Measurements from ENCODE around the gene SAMD14. TPM values are rescaled to one million over a fixed set of nuclear protein-coding genes. Genes with fewer than 3 reads are reported as not detected.
"Not testable (repeated sequence)": the region's sequence is repeated elsewhere in the genome, so short reads cannot be mapped to it uniquely, and the experiment has no call there.

The SAMD14 gene
- total RNA-seq, 1 donor from 2014 or later: 21.5 TPM

DNA sequence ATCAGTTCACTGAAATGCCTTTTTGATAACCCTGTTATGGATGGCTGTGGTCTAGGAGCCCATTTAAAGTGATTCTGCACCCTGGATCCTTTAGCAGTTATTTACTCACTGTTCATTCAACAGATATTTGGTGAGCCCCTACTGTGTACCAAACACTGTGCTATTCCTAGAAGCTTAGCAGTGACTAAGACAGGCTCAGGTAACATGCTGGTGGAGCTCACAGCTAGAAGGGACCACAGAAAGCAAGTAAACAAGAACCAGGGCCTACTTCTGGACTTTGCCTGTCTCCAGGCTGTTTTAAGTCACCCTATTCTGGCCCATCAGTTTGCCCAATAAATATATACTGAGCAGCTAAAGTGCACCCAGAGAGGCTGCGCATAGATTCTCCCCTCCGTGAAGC lies 63.0 kb downstream of the SAMD14 start:
- intact Hi-C loops (cut with DNase I): no loop called here
- no peak overlapping the region for H3K27ac ChIP-seq
- peaks cover 54% of the 10 kb centered on the region for H3K36me3 ChIP-seq

GRCh38 chr17:50065056-50065455 lies 64.9 kb downstream of the SAMD14 start:
- no peak overlapping the region for H3K4me3 ChIP-seq
- no peak for TF ChIP-seq CTCF (IDR thresholded peaks at IDR 0.05)
- H3K4me1 ChIP-seq: peaks cover 54% of the 10 kb centered on the region
- H3K36me3 ChIP-seq: peaks cover 35% of the 10 kb centered on the region
- ATAC-seq (no peak), DNase-seq (no peak)
- H3K9me3 ChIP-seq: no peaks in the 10 kb centered on the region
- intact Hi-C loops (cut with DNase I): no loop called here
- no peaks in the 10 kb centered on the region for H3K27me3 ChIP-seq
- H3K27ac ChIP-seq: peak overlapping the region; percentile 85

More for the DNA sequence above, 63.0 kb downstream of the SAMD14 start:
- DNase-seq (no peak), ATAC-seq (no peak)
- H3K4me3 ChIP-seq: no peak overlapping the region
- no peaks in the 10 kb centered on the region for H3K9me3 ChIP-seq
- no peaks in the 10 kb centered on the region for H3K27me3 ChIP-seq
- peaks cover 35% of the 10 kb centered on the region for H3K4me1 ChIP-seq
- no peak for TF ChIP-seq CTCF (IDR thresholded peaks at IDR 0.05)

DNA sequence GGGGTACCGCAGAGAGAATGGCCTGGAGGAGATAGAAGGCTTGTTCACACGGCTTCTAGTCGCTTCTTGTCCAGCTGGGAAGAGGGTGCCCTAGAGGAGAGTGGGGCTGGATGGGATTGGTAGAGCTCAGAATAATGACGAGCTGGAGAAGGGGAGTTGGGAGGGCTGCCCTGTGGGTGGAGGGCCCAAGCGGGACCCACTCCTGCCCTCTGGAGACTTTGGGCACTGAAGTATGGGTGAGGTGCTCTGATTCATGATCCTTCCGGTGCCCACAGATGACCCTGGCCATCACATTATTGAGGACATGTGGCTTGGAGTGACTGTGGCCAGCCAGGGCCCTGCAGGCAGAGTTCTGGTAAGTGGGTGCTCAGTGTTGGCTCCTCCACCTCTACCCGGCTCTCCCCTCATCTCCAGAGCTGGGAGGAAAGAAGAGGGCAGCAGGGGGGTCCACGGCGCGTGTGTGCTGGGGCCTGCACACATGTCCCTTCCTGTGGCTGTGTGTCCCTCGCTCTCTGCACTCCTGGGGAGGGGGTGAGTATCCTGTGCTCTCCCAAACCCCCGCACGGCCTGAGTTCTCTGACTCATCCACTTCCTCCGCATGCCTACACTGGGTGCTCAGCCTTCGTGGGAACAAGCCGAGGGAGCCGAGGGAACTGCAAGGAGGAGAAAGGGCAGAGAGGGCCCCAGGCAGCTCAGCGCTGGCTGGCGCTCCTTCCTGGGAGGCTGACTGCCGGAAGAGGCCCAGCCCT lies 65.5 kb downstream of the SAMD14 start:
- intact Hi-C loops (cut with DNase I): no loop called here
- Histone ChIP-seq H3K27me3 (no peaks in the 10 kb centered on the region), H3K36me3 (peaks cover 29% of the 10 kb centered on the region), H3K4me1 (peaks cover 61% of the 10 kb centered on the region), H3K4me3 (no peak overlapping the region), H3K9me3 (no peaks in the 10 kb centered on the region), H3K27ac (peak overlapping the region; percentile 85)
- ATAC-seq (peak; percentile 52), DNase-seq (peak; percentile 82)
- TF ChIP-seq CTCF (IDR thresholded peaks at IDR 0.05): no peak

- Histone ChIP-seq H3K4me1 (peaks cover 68% of the 10 kb centered on the region), H3K9me3 (no peaks in the 10 kb centered on the region), H3K27me3 (no peaks in the 10 kb centered on the region), H3K27ac (peak overlapping the region; percentile 85), H3K36me3 (peaks cover 22% of the 10 kb centered on the region), H3K4me3 (no peak overlapping the region)
- no peak for ATAC-seq
- TF ChIP-seq CTCF (IDR thresholded peaks at IDR 0.05): no peak
- no peak for DNase-seq
- intact Hi-C loops (cut with DNase I): no loop called here
These were observed 66.3 kb downstream of the SAMD14 start for GRCh38 chr17:50063561-50064252.

DNA sequence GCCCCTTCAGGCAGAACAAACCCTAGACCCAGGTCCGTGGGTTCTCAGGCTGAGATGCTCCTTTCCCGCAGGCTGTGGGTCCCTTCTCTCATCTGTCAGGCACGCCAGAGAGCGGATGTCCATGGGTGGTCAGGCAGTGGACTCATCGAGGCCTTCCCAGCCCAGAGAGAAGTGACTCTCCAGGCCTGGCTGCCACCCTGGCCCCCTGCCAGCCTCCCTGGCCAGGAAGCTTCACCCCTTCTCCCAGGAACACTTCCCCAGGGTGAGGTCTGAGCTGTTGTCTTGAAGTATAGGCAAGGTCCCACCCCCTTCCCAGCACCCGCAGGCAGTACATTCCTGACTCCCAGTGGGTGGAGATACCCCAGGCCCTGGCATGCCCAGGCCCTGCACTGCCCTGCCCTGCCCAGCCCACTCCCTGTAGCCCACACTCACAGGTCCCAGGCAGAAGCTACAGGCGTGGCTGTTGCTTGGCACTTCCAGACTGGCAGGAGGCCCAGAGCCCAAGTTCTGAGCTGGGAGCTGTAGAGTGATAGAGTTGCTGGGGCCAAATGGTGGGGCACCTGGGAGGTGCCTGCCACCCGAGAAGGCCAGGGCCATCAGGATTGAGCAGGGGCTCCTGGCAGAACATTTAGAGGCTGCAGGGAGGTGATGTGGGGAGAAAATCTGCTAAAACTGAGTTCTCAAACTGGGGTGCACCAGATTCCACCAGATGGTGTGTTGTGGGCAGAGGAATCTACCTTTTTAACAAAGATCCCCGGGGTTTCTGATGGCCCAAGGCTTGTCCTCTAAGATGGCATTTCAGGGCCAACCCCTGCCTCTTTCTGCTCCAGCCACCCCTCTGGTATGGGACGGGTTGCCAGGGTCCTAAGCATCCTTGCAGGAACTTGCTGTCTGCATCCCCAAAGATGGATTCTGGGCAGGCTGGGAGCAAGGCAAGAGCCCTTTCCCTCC lies 67.4 kb downstream of the SAMD14 start:
- H3K27me3 ChIP-seq: no peaks in the 10 kb centered on the region
- H3K27ac ChIP-seq: peak overlapping the region; percentile 85
- H3K4me3 ChIP-seq: no peak overlapping the region
- peaks cover 12% of the 10 kb centered on the region for H3K36me3 ChIP-seq
- peaks cover 79% of the 10 kb centered on the region for H3K4me1 ChIP-seq
- no peaks in the 10 kb centered on the region for H3K9me3 ChIP-seq
- peak; percentile 93 for DNase-seq
- ATAC-seq: peak; percentile 89
- intact Hi-C loops (cut with DNase I): no loop called here
- no peak for TF ChIP-seq CTCF (IDR thresholded peaks at IDR 0.05)

GRCh38 chr17:50061713-50062045 lies 68.3 kb downstream of the SAMD14 start:
- H3K9me3 ChIP-seq; DNase-seq; H3K27me3 ChIP-seq; H3K36me3 ChIP-seq; H3K4me3 ChIP-seq; ATAC-seq; intact Hi-C loops (cut with DNase I): not testable (repeated sequence)
- Histone ChIP-seq H3K27ac (peak overlapping the region; percentile 85), H3K4me1 (peaks cover 79% of the 10 kb centered on the region)
